ENCODE measurements around the gene ZNF782.
"Not testable (repeated sequence)": the region's sequence is repeated elsewhere in the genome, so short reads cannot be mapped to it uniquely, and the experiment has no call there.

The ZNF782 gene

DNA sequence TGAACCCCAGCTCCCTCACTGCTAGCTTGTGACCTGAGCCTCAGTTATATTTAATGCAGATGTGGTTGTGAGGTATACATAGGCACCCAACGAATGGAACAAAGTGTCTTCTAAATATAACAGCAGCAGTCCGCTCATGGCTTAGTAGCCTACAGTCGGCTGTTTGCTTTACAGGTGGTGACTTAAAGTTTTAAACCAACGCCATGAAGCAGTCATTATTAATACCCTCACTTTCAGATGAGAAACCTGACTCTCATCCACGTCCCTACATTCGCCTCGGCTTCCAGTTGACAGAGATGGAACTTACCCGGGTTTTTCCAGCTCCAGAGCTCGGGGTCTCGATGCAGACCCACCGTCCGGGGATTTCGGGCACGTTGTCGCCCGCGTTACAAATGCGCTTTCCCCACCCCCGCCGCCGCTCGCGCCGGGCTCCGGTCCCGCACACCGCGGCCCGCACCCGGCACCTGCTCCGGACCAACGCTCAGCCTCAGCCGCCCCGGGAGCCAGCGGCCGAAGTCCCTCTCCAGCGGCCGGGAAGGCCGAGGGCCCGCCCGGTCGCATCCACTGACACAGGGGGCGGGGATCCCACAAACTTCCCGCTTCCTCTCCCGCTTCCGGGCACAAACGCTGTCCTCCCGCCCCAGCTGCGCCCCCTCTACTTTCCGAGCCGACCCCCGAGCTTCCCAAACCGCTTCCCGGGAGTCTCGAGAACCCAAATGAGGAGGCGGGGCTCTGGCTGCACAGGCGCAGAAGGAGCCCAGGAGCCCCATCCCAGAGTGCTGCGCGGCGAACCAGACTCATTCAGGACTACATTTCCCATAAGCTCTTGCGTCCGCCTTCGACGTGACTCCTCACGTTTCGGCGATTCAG, at the start of gene ZNF782:
TSS of gene ZNF782 (minus strand) at position 734 of the 870 bp plus-strand sequence. CDS start 2,553 bp downstream, outside the sequence.
- DNase-seq (ENCODE audit: low read depth): peak; percentile 88

DNA sequence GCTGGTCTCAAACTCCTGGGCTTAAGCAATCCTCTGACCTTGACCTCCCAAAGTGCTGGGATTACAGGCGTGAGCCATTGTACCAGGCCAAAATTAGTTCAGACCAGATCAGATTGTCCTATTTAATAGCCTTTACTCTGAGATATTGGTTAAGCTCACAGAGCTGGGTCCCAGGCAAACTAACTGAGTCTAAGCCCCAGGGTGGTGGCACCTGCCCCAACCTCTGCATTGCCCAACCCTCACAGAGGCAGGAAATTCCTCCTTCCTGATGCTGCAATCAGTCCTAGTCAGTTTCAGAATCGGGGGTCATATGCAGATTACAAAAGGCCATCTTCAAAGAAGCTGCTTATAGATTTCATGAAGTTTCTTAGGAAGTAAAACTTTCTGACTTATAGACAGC, 45.7 kb upstream of the ZNF782 start:
- not testable (repeated sequence) for DNase-seq (ENCODE audit: low read depth)

DNA sequence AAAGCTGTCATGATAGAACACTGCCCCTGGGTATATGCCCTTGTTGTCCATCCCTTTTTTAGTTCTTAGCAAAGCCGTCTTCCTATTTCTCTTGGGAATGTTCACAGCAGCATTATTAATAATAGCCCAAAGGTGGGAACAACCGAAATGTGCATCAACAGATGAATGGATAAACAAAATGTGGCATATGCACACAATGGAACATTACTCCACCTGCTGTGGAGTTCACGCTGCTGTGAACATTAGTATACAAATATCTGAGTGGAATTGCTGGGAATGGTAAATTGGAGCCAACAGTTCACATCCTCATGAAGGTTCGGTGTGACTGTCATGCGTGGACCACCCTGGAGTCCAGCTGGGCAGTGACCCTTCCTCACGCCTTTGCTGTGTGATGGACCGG, 37.8 kb upstream of the ZNF782 start:
- no peak for DNase-seq (ENCODE audit: low read depth)

DNA sequence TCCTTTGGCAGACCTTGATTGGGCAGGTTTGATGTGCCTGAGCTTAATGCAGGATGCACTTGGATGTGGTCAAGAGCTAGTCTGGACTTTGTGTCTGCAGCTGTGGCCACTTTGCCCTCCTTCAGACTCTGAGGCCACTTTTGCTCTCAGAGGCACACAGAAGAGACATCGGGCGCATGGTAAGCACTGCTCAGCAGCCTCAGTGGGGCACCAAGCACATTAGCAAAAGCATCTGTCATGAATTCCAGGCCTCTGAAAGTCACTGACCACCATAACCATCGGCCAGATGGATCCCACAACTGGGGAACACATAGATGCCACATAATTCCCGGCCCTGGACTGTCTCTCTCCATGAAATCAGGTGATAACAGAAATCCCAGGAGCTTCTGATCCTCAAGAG, 34.3 kb upstream of the ZNF782 start:
- DNase-seq (ENCODE audit: low read depth): no peak

DNA sequence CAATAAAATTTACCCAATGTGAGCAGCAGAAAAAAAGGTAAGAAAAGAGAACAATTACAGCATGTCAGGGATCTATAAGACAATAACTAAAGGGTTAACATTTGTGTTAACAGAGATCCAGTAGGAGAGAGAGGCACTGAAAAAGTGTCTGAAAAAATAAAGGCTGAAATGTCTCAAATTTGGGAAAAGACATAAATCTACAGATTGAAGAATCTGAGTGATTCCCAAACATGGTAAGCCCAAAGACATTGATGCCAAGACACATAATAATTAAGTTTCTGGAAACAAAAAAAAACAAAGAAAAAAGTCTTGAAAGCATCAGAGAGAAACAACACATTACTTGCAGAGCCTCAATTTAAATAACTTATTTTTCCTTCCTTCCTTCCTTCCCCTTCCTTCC, 31.1 kb upstream of the ZNF782 start:
- no peak for DNase-seq (ENCODE audit: low read depth)

DNA sequence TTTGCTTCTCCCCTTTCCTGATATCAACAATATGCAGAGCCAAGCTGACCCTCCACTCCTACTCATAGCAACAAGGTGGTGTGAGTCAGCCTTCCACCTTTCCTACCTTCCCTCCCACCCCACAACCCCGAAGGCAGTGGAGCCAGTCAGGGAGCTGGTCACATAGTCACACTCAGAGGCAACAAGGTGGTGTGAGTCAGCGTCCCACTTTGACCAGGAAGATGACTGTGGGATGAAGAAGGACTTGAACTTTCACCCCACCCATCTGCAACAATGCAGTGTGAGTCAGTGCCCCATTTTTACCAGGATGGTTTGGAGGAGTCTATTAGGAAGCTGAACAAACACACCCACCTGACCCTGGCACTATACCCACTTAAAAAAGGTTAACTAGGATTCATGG, 30.1 kb upstream of the ZNF782 start:
- peak; percentile 82 for DNase-seq (ENCODE audit: low read depth)

DNA sequence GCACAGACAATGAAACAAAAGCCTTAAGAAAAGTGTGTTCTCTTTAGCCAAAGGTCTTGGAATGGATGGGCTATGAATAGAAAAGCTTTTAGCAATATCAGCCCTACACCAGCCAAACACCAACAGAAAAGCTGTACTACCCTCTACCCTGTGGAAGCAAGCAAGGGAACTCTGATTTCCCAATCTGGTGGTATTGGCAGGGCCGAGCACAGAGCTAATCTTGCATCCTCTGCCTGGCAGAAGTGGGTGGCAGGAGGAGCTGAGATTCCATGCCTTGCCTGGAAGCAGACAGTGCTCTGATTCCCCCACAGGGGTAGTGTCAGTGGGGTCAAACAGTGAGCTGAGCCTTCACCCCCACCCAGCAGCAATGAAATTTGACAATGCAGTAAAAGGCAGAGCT, 29.6 kb upstream of the ZNF782 start:
- DNase-seq (ENCODE audit: low read depth): no peak

DNA sequence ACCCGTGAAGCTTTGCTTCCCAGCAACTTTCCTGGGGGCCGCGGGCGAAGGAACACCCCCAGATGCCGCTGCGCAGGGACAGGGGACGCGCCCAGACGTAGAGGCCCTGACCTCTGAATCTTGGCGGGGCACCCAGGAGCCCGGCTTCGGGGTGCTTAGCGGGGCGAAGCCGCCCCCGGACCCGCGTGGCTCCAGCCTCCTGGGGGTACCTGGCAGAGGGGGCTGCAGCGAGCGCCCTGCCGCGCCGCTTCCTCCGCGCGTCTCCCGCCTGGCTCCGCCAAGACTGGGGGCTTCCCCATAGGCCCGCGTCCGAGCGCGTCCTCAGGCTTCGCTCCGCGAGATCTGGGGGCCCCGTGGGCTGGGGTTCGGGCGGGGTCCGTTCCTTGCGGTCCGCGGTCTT, 23.0 kb upstream of the ZNF782 start:
- no peak for DNase-seq (ENCODE audit: low read depth)

DNA sequence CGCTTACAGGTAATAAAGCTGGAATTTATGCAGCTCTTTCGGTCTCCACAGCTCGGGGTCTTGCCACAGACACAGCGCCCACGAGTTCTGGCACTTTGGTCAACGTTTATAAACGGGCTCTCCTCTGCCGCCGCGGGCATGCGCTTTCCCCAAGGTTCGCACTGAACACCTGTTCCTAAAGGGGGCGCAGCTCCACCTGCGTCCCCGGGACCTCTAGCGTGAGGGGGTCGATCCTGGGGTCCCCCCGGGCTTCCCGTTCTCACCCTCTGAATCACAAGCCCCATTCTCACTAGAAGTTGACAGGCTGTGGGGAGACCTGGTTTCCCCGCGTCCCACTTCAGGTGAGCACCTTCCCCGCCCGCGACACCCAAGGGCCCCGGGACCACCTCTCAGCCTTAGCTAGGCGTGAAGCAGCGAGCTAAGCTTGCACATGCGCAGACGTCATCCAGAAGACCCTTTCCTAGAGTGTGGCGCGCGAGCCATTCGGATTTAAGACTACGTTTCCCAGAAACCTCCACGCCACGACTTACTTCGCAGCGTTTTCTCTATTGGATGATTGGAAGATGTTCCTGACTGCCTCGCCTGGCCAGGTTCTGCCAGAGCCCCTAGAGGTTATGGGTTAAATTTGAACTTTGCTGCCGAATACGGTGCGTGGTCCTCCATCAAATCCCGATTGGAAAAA, 21.3 kb upstream of the ZNF782 start:
- no peak for DNase-seq (ENCODE audit: low read depth)

DNA sequence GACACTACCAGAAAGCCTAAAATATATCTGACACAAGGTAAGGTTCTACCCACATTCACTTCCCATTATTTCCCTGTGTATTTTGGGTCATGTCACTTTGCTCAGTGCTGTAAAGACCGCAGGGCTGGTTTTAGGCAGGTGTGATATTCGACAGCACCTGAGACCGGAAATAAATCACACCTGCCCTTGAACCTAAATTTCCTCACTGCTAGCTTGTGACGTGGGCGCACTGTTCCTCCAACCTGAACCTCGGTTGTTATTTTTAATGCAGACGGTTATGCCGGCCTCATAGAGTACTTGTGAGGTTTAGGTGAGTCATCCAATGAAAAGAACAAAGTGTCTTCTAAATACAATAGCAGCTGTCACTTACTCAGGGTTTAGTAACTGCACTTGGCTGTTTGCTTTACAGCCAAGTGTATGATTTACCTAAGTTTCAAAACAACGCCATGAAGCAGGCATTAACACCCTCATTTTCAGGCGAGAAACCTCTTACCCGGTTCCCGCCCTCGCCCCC, 20.7 kb upstream of the ZNF782 start:
- no peak for DNase-seq (ENCODE audit: low read depth)

DNA sequence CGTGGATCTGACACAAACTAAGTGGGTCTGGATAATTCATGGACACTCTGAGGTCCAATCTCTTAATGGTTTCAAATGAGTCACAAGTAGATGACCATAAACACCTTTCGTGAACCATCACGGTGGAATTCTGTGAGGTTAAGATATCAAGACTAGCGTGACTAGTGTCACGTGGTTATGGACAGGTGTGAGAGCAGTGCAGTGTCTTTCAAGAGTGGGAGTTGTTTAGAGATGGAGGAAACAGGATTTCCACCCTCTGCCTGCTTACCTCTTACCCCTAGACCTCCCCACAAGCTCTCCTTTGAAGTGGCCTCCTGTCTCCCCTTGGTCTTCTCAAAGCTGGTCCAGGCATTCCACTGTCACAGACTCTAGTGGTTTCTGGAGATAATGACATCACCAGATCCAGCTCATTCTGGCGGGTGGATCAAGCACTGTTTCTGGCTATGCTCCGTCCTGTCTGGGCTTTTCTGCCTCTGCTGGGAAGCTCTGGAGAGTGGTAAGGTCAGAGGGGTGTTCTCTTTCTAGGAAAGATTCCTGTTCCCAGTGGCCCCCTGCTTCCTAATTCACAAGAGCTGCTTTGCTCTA, 20.0 kb upstream of the ZNF782 start:
- no peak for DNase-seq (ENCODE audit: low read depth)

DNA sequence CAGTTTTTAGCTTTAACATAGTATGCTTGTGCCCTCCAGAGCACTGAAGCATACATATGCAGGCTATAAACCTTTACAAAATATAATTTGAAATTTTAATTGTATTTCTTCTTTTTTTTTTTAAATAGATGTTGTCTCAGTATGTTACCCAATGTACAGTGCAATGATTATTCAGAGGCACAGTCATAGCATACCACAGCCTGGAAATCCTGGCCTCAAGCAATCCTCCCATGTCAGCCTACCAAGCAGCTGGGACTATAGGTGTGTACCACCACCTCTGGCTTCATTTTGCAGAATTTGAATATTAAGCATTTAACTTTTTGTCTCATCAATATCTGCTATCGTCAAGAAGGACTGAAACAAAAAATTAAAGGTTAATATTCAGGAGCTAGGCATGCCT, 16.9 kb upstream of the ZNF782 start:
- no peak for DNase-seq (ENCODE audit: low read depth)

DNA sequence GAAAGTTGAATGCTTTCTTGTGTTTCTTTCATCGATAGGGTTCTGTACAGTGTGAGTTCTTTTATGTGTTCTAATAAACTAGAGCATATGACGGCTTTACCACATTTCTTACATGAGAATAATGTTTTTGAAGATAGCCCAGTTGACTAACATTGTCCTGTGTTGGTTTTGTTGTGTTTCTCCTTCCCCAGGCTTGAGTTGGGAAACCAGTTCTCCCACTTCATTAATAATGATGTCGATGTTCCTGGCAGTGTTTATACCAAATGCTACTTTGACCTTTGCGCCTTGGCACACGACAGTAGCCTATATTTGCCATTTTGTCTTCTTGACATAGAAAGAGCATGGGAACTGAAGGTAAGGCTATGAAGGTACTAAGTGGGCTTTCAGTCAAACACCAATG, 14.4 kb upstream of the ZNF782 start:
- no peak for DNase-seq (ENCODE audit: low read depth)

DNA sequence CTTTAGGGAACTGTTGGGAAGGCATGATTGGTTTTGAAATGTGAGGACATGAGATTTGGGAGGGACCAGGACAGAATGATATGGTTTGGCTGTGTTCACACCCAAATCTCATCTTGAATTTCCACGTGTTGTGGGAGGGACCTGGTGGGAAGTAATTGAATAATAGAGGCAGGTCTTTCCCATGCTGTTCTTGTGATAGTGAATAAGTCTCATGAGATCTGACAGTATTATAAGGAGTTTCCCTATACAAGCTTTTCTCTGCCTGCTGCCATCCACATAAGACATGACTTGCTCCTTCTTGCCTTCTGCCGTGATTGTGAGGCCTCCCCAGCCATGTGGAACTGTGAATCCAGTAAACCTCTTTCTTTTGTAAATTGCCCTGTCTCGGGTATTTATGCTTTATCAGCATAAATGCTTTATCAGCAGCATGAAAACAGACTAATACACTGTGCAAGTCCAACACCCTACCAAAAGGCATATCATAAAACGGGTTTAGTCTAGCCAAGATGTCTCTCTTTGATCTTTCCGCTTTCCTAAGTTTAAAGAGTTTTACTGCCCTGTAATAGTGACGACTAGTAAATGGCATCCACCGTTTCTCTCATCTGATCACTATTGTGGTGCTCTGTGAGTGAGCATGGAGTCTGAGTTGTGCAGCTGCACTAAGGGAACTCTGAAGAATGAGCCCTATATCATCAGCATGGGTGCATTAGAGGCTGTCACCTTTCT, 12.9 kb upstream of the ZNF782 start:
- DNase-seq (ENCODE audit: low read depth): no peak

DNA sequence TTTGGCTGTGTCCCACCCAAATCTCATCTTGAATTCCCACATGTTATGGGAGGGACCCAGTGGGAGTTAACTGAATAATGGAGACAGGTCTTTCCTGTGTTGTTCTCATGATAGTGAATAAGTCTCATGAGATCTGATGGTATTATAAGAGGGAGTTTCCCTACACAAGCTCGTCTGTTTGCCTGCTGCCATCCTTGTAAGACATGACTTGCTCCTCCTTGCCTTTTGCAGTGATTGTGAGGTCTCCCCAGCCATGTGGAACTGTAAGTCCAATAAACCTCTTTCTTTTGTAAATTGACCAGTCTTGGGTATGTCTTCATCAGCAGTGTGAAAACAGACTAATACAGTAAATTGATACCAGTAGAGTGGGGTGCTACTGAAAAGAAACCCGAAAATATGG, 10.9 kb upstream of the ZNF782 start:
- DNase-seq (ENCODE audit: low read depth): not testable (repeated sequence)

DNA sequence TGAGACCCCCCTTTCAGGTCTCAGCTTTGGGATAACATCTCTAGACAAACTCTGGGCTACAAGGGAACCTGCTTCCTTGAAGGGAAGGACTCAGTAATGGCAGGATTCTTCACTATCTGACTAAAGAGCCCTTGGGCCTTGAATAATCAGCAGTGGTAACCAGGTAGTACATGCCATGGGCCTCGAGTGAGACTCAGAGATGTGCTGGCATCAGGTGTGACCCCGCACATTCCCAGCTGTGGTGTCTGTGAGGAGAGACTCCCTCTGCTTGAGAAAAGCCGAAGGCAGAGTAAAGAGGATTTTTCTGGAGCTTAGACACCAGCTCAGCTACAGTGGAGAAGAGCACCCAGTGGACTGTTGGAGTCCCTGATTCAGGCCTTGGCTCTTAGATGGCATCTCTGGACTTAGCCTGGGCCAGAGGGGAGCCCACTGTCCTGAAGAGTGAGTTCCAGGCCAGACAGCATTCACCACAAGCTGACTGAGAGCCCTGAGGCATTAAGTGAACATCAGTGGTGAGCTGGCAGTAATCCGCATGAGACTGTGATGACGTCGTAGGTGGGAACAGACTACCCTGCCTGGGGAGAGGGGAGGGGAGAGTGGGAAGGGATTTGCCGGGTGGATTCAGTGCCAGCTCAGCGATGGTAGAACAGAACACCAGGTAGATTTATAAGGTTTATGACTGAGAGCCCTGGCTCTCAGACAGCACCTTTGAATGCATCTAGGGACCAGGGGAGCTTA, 5.3 kb upstream of the ZNF782 start:
- no peak for DNase-seq (ENCODE audit: low read depth)

DNA sequence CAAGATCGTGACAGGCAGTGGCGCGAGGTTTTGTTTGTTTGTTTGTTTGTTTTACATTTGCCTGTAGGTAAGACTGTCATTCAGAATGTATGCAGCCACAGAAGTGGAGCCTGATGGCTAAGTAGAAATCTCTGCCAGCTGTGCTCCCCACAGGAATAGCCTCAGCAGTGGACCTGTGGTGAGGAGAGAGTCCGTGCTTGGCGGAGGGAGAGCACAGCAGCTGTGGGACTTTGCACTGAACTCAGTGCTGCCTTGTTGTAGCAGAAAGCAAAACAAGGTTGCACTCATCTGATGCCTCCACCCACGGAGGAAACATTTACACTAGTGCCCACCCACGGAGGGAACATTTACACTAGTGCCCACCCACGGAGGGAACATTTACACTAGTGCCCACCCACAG, 4.4 kb upstream of the ZNF782 start:
- DNase-seq (ENCODE audit: low read depth): no peak

DNA sequence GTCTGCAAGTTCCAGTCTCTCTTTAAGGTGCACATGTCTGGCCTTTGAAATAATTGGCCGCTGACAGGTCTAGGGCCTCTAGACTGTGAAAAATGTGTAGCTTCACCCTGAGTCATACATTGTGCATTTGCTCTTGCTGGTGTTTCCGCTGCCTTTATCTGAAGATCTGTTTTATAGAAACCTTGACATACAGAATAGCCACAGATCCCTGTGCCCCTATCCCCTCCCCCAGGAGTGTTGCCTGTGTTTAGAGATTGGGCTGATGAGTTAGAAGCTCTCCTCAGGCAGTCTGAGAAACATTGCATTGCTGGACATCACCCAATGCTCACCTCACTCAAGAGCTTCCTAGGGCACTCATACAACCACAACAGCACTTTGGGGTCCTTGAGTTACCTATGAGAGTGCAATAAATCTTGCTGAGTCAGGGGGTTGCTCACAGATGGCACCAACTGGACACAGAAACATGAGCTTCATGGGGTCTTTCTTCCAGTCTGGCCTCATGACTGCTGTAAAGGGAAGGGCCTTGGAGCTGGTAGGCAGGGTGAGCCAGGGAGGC, 3.8 kb upstream of the ZNF782 start:
- no peak for DNase-seq (ENCODE audit: low read depth)

DNA sequence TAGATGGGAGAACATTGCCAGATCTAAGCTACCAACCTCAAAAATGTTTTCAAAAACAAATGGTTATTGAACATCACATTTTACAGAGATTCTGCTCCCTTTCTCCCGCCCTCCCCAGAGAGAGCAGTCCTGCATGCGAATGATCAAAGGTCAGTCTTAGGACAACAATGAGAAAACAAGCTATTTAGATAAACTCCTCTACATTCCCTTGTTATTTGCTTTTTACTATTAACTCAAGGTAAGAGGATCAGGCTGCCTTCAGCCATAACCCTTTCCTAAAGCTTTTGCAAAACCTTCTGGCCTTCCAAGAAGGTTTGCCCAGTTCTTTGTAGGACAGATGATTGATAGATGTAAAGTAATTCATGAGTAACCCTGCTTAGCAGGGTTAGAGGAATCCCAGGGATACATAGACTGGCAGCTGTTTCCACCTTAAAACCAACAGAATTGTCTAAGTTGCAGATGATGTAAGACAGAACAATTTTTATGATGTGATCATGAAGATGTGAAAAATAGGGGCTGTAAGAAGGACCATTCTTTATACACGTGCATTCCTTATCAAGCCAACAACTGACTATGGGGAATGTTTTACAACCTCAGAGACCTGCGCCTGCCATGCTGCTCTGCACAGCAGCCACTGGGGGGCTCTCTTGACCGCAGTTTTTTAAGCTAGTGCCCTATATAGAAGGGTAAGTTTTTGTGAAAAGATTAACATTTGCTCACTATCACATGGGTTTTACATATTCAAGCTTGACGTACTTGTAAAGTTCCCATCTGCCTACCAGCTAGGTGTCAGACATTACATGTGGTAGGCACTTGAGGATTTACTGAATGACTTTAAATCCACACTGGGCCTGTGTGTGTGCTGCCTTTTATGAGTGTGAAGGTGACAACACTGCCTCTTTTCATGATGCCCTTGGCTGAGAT, 2.3 kb upstream of the ZNF782 start:
- DNase-seq (ENCODE audit: low read depth): peak; percentile 49

DNA sequence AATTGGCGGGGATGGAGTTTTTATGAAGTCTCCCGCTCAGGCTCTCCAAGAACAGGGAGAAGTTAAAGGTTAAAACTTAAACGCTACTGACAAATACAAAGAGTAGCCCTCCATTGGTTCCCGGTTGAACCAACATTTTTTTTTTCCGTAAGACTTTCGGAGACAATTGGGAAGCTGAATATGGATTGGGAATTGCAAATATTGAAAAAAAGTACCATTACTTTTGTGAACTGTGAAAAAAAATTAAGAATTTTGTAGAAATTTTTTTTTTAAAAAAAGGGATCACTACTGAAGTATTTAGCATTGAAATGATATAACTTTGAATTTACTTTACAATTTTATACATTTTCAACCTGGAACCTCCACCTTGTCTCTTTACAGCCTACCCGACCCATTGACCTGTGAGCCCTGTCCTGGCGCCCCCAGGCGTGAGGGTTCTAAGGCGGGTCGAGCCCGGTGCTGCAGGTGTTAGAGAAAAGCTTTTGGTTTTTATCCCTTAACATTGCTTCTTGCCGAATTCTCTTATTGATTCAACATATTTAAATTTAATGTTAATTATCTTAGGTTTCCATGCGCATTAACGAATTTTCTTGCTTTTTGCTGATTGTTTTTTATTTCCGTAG, 448 bp upstream of the ZNF782 start:
- no peak for DNase-seq (ENCODE audit: low read depth)
